ENCODE measurements around the gene FOXC1.
A peak's percentile ranks its signal among the peaks of the same experiment; 100 is the strongest.

FOXC1 gene

DNA sequence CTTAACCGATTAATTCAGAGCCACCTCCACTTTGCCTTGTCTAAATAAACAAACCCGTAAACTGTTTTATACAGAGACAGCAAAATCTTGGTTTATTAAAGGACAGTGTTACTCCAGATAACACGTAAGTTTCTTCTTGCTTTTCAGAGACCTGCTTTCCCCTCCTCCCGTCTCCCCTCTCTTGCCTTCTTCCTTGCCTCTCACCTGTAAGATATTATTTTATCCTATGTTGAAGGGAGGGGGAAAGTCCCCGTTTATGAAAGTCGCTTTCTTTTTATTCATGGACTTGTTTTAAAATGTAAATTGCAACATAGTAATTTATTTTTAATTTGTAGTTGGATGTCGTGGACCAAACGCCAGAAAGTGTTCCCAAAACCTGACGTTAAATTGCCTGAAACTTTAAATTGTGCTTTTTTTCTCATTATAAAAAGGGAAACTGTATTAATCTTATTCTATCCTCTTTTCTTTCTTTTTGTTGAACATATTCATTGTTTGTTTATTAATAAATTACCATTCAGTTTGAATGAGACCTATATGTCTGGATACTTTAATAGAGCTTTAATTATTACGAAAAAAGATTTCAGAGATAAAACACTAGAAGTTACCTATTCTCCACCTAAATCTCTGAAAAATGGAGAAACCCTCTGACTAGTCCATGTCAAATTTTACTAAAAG, 2.7 kb downstream of the FOXC1 start:
- peak overlapping the region; percentile 52; the same call in 1 of the 2 replicates for H3K4me3 ChIP-seq (ENCODE audit: low read depth, low read length)
- TF ChIP-seq, protein P1, sequence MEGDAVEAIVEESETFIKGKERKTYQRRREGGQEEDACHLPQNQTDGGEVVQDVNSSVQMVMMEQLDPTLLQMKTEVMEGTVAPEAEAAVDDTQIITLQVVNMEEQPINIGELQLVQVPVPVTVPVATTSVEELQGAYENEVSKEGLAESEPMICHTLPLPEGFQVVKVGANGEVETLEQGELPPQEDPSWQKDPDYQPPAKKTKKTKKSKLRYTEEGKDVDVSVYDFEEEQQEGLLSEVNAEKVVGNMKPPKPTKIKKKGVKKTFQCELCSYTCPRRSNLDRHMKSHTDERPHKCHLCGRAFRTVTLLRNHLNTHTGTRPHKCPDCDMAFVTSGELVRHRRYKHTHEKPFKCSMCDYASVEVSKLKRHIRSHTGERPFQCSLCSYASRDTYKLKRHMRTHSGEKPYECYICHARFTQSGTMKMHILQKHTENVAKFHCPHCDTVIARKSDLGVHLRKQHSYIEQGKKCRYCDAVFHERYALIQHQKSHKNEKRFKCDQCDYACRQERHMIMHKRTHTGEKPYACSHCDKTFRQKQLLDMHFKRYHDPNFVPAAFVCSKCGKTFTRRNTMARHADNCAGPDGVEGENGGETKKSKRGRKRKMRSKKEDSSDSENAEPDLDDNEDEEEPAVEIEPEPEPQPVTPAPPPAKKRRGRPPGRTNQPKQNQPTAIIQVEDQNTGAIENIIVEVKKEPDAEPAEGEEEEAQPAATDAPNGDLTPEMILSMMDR (IDR thresholded peaks at IDR 0.05; ENCODE audit: low read depth, low read length, missing control alignments), result no peak
- no peak for DNase-seq (ENCODE audit: low read depth)

DNA sequence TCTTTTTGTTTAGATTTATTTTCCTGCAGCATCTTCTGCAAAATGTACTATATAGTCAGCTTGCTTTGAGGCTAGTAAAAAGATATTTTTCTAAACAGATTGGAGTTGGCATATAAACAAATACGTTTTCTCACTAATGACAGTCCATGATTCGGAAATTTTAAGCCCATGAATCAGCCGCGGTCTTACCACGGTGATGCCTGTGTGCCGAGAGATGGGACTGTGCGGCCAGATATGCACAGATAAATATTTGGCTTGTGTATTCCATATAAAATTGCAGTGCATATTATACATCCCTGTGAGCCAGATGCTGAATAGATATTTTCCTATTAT, 3.2 kb downstream of the FOXC1 start:
- DNase-seq (ENCODE audit: low read depth), result no peak
- no peak overlapping the region for H3K4me3 ChIP-seq (ENCODE audit: low read depth, low read length)
- TF ChIP-seq, protein P1 (IDR thresholded peaks at IDR 0.05; ENCODE audit: low read depth, low read length, missing control alignments), result no peak

DNA sequence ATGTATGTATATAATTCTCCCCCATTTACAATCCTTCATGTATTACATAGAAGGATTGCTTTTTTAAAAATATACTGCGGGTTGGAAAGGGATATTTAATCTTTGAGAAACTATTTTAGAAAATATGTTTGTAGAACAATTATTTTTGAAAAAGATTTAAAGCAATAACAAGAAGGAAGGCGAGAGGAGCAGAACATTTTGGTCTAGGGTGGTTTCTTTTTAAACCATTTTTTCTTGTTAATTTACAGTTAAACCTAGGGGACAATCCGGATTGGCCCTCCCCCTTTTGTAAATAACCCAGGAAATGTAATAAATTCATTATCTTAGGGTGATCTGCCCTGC, 3.6 kb downstream of the FOXC1 start:
- no peak for DNase-seq (ENCODE audit: low read depth)
- H3K4me3 ChIP-seq (ENCODE audit: low read depth, low read length), result no peak overlapping the region
- TF ChIP-seq, protein P1 (IDR thresholded peaks at IDR 0.05; ENCODE audit: low read depth, low read length, missing control alignments), result no peak

DNA sequence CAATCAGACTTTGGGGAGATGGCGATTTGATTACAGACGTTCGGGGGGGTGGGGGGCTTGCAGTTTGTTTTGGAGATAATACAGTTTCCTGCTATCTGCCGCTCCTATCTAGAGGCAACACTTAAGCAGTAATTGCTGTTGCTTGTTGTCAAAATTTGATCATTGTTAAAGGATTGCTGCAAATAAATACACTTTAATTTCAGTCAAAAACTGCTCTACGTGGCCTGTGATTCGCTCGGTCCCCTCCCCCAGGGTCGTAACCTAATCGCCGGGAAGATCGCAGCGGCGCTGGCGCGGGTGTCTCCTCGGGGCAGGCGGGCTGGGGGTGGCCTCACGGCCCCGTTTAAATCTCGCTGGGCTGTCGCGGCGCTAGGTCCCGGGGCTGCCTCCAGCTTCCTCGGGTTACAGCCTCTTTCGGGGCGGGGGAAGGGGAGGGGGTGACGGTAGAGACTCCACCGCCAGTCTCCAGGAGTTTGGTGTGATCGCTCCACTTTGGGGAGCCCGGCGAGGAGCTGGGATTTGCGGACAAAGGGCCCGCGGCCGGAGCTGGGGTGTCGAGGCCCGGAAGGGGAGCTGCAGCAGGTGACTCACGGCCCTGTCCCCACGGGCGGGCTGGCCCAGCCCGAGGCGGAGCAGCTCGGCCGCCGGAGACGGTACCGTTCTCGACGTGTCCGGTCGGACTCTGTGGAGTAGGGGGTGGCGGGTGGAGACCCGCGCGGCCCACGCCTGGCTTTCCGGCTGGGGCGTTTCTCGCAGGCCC, 4.2 kb downstream of the FOXC1 start:
- TF ChIP-seq, protein P1 (IDR thresholded peaks at IDR 0.05; ENCODE audit: low read depth, low read length, missing control alignments), result no peak
- H3K4me3 ChIP-seq (ENCODE audit: low read depth, low read length), result peak overlapping the region; percentile 17
- DNase-seq (ENCODE audit: low read depth), result no peak

DNA sequence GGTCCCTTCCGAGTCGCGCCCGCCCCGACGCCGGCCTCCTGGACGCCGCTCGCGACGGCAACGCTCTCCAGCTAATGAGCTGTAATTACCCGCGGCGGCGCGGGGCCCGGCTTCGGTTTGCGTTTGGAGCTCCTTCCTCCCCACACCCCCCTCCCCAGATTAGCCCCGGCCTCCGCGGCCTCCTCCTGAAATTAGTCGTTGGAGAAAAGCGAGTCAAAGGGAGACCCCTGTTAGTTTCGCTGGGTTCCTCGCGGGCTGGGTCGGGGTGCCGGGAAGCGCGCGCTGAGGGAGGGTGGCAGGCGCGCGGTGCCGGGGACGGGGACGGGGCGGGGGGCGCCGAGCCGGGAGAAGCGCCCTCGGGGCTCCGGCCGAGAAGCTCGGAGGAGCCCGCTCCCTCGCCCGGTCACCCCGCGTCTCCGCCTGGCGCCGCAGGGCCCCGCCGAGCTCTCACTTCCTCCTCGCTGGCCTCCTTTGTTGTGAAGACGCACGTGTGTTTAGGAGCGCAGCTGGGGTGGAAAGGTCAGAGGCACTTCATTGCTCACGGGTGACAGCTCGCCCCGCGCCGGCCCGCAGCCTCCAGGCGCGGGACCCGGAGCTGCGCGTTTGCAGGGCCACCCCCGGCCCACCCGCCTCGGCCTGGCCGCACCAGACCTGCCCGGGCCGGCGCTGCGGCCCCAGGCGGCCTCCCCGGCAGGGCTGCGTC, 4.9 kb downstream of the FOXC1 start:
- DNase-seq (ENCODE audit: low read depth), result no peak
- no peak overlapping the region; the same call in 1 of the 2 replicates for H3K4me3 ChIP-seq (ENCODE audit: low read depth, low read length)
- TF ChIP-seq, protein P1 (IDR thresholded peaks at IDR 0.05; ENCODE audit: low read depth, low read length, missing control alignments), result no peak

DNA sequence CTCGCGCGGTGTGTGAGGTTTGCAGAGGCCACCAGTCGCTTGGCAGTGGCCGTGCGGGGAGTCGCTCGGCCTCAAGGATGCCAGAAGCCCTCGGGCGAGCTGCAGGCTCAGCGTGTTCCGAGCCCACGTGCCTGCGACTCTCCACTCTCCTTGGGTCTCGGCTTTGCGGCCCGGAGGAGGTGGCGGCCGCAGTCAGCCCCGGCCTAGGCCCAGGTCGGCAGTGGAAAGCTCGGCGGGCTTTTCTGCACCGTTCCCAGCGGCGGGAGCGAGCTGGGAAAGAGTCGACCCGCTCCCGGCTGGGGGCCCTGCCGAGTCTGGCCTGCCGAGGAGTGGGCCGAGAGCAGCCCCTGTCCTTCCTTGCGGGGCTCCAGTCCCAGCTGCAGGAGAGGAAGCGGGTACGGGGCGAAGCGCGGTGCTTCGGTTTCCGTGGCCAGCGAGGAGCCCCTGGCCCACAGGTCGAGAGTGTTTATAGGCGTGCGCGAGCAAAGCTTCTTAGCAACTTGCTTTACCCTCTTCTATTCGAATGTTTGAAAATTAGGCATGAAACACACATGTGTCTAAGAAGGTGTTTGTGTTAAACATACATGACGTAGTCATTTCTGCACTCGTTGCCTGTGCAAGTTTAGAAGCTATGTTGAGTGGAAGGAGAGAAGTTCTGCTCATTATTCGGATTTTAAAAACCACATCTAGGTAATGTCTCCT, 5.6 kb downstream of the FOXC1 start:
- TF ChIP-seq, protein P1 (IDR thresholded peaks at IDR 0.05; ENCODE audit: low read depth, low read length, missing control alignments), result no peak
- H3K4me3 ChIP-seq (ENCODE audit: low read depth, low read length), result no peak overlapping the region
- no peak for DNase-seq (ENCODE audit: low read depth)

All from GM12864 (cell line).